ENCODE results near the gene MROH9. TPM values are rescaled to one million over a fixed set of nuclear protein-coding genes. Genes with fewer than 3 reads are reported as not detected.

MROH9 gene
- total and polyA plus RNA-seq, 2 of the 13 experiments (the other 11 are each of a cell fraction or from before 2014, with no cell fraction given) = not detected

DNA sequence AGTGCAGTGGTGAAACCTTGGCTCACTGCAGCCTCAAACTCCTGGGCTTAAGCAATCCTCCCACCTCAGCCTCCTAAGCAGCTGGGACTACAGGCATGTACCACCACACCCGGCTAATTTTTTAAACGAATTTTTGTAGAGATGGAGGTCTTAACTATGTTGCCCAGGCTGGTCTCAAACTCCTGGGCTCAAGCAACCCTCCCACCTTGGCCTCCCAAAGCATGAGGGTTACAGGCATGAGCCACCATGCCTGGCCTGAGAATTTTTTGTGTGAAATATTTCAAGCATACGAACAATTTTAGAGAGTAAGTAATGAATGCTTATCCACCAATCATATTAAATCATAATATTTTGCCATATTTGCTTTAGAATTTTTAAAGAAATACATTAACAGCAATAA, 51.6 kb downstream of the MROH9 start (continued):
- TF ChIP-seq, protein P1, sequence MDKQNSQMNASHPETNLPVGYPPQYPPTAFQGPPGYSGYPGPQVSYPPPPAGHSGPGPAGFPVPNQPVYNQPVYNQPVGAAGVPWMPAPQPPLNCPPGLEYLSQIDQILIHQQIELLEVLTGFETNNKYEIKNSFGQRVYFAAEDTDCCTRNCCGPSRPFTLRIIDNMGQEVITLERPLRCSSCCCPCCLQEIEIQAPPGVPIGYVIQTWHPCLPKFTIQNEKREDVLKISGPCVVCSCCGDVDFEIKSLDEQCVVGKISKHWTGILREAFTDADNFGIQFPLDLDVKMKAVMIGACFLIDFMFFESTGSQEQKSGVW (CRISPR knock-in tag; IDR thresholded peaks at IDR 0.05; ENCODE audit: borderline replicate concordance) = no peak
- TF ChIP-seq SP2 (CRISPR knock-in tag; IDR thresholded peaks at IDR 0.05) = no peak
- no peak for TF ChIP-seq NCOA2 (CRISPR knock-in tag; IDR thresholded peaks at IDR 0.05)
- TF ChIP-seq NFRKB (IDR thresholded peaks at IDR 0.05) = no peak
- TF ChIP-seq ARNT (IDR thresholded peaks at IDR 0.05) = no peak
- TF ChIP-seq TEAD2 (CRISPR knock-in tag; IDR thresholded peaks at IDR 0.05) = no peak
- TF ChIP-seq, protein P2, sequence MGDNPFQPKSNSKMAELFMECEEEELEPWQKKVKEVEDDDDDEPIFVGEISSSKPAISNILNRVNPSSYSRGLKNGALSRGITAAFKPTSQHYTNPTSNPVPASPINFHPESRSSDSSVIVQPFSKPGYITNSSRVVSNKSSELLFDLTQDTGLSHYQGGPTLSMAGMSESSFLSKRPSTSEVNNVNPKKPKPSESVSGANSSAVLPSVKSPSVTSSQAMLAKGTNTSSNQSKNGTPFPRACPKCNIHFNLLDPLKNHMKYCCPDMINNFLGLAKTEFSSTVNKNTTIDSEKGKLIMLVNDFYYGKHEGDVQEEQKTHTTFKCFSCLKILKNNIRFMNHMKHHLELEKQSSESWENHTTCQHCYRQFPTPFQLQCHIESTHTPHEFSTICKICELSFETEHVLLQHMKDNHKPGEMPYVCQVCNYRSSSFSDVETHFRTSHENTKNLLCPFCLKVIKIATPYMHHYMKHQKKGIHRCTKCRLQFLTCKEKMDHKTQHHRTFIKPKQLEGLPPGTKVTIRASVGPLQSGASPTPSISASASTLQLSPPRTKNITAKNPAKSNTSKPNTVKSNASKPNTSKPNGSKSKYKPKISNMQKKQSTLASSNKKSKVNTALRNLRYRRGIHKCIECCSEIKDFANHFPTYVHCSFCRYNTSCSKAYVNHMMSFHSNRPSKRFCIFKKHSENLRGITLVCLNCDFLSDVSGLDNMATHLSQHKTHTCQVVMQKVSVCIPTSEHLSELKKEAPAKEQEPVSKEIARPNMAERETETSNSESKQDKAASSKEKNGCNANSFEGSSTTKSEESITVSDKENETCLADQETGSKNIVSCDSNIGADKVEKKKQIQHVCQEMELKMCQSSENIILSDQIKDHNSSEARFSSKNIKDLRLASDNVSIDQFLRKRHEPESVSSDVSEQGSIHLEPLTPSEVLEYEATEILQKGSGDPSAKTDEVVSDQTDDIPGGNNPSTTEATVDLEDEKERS (CRISPR knock-in tag; IDR thresholded peaks at IDR 0.05) = no peak
- TF ChIP-seq EEA1 (CRISPR knock-in tag; IDR thresholded peaks at IDR 0.05; ENCODE audit: borderline replicate concordance) = no peak
- TF ChIP-seq, protein P3, sequence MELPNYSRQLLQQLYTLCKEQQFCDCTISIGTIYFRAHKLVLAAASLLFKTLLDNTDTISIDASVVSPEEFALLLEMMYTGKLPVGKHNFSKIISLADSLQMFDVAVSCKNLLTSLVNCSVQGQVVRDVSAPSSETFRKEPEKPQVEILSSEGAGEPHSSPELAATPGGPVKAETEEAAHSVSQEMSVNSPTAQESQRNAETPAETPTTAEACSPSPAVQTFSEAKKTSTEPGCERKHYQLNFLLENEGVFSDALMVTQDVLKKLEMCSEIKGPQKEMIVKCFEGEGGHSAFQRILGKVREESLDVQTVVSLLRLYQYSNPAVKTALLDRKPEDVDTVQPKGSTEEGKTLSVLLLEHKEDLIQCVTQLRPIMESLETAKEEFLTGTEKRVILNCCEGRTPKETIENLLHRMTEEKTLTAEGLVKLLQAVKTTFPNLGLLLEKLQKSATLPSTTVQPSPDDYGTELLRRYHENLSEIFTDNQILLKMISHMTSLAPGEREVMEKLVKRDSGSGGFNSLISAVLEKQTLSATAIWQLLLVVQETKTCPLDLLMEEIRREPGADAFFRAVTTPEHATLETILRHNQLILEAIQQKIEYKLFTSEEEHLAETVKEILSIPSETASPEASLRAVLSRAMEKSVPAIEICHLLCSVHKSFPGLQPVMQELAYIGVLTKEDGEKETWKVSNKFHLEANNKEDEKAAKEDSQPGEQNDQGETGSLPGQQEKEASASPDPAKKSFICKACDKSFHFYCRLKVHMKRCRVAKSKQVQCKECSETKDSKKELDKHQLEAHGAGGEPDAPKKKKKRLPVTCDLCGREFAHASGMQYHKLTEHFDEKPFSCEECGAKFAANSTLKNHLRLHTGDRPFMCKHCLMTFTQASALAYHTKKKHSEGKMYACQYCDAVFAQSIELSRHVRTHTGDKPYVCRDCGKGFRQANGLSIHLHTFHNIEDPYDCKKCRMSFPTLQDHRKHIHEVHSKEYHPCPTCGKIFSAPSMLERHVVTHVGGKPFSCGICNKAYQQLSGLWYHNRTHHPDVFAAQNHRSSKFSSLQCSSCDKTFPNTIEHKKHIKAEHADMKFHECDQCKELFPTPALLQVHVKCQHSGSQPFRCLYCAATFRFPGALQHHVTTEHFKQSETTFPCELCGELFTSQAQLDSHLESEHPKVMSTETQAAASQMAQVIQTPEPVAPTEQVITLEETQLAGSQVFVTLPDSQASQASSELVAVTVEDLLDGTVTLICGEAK (IDR thresholded peaks at IDR 0.05) = no peak
- TF ChIP-seq, protein P3 (CRISPR knock-in tag; IDR thresholded peaks at IDR 0.05) = no peak
- TF ChIP-seq ZBTB7B (CRISPR knock-in tag; IDR thresholded peaks at IDR 0.05) = no peak
- TF ChIP-seq, protein P4, sequence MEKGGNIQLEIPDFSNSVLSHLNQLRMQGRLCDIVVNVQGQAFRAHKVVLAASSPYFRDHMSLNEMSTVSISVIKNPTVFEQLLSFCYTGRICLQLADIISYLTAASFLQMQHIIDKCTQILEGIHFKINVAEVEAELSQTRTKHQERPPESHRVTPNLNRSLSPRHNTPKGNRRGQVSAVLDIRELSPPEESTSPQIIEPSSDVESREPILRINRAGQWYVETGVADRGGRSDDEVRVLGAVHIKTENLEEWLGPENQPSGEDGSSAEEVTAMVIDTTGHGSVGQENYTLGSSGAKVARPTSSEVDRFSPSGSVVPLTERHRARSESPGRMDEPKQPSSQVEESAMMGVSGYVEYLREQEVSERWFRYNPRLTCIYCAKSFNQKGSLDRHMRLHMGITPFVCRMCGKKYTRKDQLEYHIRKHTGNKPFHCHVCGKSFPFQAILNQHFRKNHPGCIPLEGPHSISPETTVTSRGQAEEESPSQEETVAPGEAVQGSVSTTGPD (CRISPR knock-in tag; IDR thresholded peaks at IDR 0.05) = no peak
- TF ChIP-seq, protein P5, sequence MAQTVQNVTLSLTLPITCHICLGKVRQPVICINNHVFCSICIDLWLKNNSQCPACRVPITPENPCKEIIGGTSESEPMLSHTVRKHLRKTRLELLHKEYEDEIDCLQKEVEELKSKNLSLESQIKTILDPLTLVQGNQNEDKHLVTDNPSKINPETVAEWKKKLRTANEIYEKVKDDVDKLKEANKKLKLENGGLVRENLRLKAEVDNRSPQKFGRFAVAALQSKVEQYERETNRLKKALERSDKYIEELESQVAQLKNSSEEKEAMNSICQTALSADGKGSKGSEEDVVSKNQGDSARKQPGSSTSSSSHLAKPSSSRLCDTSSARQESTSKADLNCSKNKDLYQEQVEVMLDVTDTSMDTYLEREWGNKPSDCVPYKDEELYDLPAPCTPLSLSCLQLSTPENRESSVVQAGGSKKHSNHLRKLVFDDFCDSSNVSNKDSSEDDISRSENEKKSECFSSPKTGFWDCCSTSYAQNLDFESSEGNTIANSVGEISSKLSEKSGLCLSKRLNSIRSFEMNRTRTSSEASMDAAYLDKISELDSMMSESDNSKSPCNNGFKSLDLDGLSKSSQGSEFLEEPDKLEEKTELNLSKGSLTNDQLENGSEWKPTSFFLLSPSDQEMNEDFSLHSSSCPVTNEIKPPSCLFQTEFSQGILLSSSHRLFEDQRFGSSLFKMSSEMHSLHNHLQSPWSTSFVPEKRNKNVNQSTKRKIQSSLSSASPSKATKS (CRISPR knock-in tag; IDR thresholded peaks at IDR 0.05) = no peak
- TF ChIP-seq ZNF563 (CRISPR knock-in tag; IDR thresholded peaks at IDR 0.05) = no peak
